ENCODE measurements around the gene CIRBP.

DNA sequence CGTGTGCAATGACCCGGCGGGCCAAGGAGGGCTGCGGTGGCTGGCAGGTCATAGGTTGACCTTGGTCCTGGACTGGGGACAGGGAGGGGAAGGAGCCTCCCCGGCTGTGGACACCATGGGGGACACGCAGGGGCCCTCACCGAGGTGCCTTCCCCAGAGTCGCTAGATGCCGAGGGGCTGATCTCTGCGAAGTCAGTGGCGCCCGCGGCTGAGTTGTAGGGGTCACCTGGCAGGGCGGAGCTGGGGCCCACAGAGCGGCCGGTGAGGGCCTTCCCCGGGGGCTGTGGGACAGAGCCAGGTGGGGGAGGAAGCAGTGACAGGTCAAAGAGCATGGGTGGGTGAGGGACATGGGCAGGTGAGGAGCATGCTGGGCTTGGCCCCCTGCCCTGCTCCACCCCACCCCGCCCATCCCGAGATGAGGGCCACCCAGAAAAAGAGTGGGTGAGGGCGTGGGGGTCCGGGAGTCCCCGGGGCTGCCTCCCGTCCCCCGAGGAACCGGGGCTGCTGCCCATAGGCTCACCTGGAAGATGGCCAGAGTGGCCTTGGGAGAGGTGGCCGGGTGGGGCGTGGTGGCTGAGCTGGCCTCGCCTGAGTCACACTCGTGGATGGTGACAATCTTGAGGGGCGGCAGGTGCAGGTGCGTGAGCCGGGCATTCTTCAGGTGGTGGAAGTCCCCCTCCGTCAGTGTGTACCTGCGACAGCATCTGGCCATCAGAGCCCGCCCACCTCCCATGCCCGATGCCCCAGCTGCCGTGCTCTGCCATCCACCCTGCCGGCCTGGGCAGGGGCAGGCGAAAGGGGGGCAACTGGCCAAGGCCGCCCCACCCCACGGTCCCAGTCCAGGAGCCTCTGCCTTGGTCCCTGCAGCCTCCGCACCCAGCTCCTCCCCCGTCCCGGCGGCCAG, 34.8 kb upstream of the CIRBP start:
- no peak for TF ChIP-seq BHLHE40 (IDR thresholded peaks at IDR 0.05; ENCODE audit: borderline replicate concordance)
- TF ChIP-seq, protein P1, sequence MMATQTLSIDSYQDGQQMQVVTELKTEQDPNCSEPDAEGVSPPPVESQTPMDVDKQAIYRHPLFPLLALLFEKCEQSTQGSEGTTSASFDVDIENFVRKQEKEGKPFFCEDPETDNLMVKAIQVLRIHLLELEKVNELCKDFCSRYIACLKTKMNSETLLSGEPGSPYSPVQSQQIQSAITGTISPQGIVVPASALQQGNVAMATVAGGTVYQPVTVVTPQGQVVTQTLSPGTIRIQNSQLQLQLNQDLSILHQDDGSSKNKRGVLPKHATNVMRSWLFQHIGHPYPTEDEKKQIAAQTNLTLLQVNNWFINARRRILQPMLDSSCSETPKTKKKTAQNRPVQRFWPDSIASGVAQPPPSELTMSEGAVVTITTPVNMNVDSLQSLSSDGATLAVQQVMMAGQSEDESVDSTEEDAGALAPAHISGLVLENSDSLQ (IDR thresholded peaks at IDR 0.05) = no peak
- no peak for TF ChIP-seq SUZ12 (IDR thresholded peaks at IDR 0.05)
- TF ChIP-seq FOXK2 (IDR thresholded peaks at IDR 0.05) = no peak
- no peak for TF ChIP-seq CTBP1 (IDR thresholded peaks at IDR 0.05; ENCODE audit: borderline replicate concordance)
- TF ChIP-seq ELF4 (IDR thresholded peaks at IDR 0.05) = no peak
- TF ChIP-seq SP1 (IDR thresholded peaks at IDR 0.05) = no peak
- no peak for TF ChIP-seq HDGF (IDR thresholded peaks at IDR 0.05; ENCODE audit: borderline replicate concordance)

All from HEK293T (cell line).